Activated naive CD8-positive, alpha-beta T cell (primary cell): Measurements from ENCODE around the gene HIVEP2.
A peak's percentile ranks its signal among the peaks of the same experiment; 100 is the strongest.

ENCODE experiments used
- H3K27ac Mint-ChIP-seq: one replicate; pipeline ENCODE4 v1.8.0; 2021; ENCODE audit warnings: mixed read lengths
- H3K27me3 Mint-ChIP-seq: one replicate; pipeline ENCODE4 v1.8.0; 2021; ENCODE audit warnings: mixed read lengths
- H3K36me3 Mint-ChIP-seq: one replicate; pipeline ENCODE4 v1.8.0; 2021; ENCODE audit warnings: mixed read lengths
- H3K4me1 Mint-ChIP-seq: one replicate; pipeline ENCODE4 v1.8.0; 2021; ENCODE audit warnings: low read depth, mixed read lengths
- H3K4me3 Mint-ChIP-seq: one replicate; pipeline ENCODE4 v1.8.0; 2021; ENCODE audit warnings: mild to moderate bottlenecking, mixed read lengths
- H3K9me3 Mint-ChIP-seq: one replicate; pipeline ENCODE4 v1.8.0; 2021; ENCODE audit warnings: low read depth, mixed read lengths

HIVEP2 gene

DNA sequence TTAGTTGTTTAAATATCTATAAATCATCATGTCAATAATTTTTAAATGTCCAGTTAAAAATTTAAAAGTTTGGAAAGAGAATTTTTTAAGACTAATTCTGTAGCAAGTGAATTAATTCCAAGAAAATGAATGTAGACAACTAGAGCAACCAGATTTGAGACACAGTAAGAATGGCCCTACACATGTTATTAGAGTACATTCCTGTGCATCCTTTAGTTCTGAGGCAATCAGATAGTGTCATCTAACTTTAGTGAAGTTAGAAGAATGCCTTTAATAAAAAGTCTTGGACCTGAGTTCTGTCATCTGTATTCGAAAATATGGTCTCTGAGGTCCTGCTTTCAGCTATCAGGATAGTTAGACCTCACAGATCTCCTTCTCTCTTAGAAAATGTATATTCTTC is 63.7 kb downstream of the HIVEP2 start:
- no peaks in the 10 kb centered on the region for H3K27me3 Mint-ChIP-seq
- H3K4me1 Mint-ChIP-seq: peaks cover 87% of the 10 kb centered on the region
- H3K36me3 Mint-ChIP-seq: peaks cover 26% of the 10 kb centered on the region
- no peaks in the 10 kb centered on the region for H3K9me3 Mint-ChIP-seq
- H3K4me3 Mint-ChIP-seq: peak overlapping the region; percentile 36
- peak overlapping the region; percentile 84 for H3K27ac Mint-ChIP-seq

DNA sequence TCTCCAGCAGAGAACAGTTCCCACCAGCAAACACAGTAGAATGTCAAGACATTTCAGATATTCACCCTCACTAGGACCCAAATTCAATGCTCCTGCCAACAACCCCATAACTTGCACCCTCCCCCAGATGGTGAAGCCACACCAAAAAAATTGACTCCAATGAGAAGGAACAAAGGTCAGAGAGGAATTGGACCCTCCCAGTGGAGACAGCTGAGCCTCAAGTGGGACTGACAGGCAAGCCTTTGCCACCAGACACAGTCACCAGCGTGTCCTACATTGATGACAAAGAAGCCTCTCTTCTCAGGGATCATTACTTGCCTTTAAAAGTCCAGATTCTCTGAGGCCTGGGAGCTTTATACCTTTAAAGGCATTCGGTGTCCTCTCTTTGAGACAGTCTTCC is 64.8 kb downstream of the HIVEP2 start:
- Mint-ChIP-seq H3K4me3 (no peak overlapping the region), H3K27ac (peak overlapping the region; percentile 82), H3K36me3 (peaks cover 31% of the 10 kb centered on the region), H3K9me3 (no peaks in the 10 kb centered on the region), H3K4me1 (peaks cover 87% of the 10 kb centered on the region), H3K27me3 (no peaks in the 10 kb centered on the region)

DNA sequence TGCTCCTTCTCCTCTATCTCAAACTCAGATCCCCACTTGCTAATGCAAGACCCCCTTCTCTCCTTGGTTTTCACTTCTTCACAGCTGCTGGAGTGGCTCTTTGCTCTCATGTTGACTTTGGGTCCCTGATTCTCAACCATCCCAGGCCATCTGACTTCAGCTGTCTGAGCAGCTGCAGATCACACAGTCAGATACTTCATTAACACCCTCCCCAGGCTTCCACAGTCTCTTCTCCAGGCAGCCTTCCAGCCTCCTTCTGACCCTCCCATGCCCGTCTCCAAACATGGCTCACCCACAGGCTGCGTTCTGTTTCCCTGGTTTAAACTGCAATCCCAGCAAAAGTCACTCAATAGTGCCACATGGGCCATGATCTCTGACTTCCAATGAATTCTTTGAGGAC is 65.4 kb downstream of the HIVEP2 start:
- Mint-ChIP-seq H3K27ac (peak overlapping the region; percentile 82), H3K27me3 (no peaks in the 10 kb centered on the region), H3K36me3 (peaks cover 36% of the 10 kb centered on the region), H3K4me3 (no peak overlapping the region), H3K4me1 (peaks cover 91% of the 10 kb centered on the region), H3K9me3 (no peaks in the 10 kb centered on the region)

DNA sequence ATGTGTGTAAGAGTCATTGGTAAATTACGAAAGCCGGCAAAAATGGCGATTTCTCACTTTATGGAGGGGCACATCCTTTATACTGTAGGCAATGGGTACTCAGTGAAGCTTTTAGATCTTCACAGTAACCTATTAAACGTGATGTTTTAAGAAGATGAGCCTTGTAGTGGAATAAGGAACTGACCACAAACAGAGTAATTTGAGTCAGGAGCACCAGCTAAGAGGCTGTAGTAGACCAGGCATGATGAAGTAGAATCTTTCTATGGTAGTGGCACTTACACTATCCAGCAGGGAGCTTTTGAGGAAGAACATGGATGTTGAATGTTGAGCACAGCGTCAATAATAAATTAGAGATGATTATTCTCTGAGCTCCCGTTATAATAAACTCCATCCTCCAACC is 65.9 kb downstream of the HIVEP2 start:
- Mint-ChIP-seq H3K27me3 (no peaks in the 10 kb centered on the region), H3K9me3 (no peaks in the 10 kb centered on the region), H3K27ac (peak overlapping the region; percentile 82), H3K4me3 (no peak overlapping the region), H3K4me1 (peaks cover 91% of the 10 kb centered on the region), H3K36me3 (peaks cover 36% of the 10 kb centered on the region)

DNA sequence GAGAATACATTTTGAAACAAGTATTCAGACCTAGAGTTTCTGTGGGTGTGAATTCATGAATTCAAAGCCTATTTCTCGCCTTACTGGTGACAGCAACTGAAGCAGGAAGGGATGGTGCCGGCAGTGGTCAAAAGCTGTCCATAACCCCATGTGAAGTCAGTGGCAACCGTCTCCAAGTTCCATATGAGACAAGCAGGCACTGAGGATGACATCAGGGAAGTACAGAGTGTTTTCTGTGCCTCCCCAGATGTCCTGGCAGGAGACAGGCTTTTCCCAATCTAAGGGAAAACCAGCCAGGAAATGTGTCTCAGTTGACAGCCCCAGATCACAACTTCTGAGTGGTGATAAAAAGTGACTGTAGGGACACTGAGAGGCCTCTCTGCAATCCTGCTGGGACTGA is 66.6 kb downstream of the HIVEP2 start:
- H3K4me1 Mint-ChIP-seq: peaks cover 91% of the 10 kb centered on the region
- peak overlapping the region; percentile 64 for H3K27ac Mint-ChIP-seq
- H3K36me3 Mint-ChIP-seq: peaks cover 36% of the 10 kb centered on the region
- no peaks in the 10 kb centered on the region for H3K9me3 Mint-ChIP-seq
- H3K4me3 Mint-ChIP-seq: no peak overlapping the region
- no peaks in the 10 kb centered on the region for H3K27me3 Mint-ChIP-seq

DNA sequence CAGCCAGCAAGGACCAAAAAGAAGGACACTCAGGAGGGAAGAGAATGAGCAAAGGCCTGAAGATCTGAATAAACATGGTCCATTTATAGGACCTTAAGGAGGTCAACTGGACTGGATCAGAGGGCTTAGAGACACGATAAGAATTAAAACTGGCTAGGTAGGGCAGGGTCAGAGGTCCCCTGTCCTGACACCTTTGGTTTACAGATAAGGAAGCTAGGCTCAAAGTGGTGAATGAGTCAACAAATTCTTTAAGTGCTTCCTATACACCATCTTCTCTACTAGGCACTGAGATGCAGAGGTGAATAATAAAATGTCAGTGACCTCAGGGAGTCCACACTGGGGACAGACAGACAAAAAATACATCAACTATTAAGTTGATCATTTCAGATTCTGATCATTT is 70.3 kb downstream of the HIVEP2 start:
- H3K4me1 Mint-ChIP-seq: peaks cover 92% of the 10 kb centered on the region
- no peaks in the 10 kb centered on the region for H3K27me3 Mint-ChIP-seq
- peak overlapping the region; percentile 89 for H3K27ac Mint-ChIP-seq
- H3K36me3 Mint-ChIP-seq: peaks cover 27% of the 10 kb centered on the region
- H3K4me3 Mint-ChIP-seq: peak overlapping the region; percentile 48
- H3K9me3 Mint-ChIP-seq: no peaks in the 10 kb centered on the region

DNA sequence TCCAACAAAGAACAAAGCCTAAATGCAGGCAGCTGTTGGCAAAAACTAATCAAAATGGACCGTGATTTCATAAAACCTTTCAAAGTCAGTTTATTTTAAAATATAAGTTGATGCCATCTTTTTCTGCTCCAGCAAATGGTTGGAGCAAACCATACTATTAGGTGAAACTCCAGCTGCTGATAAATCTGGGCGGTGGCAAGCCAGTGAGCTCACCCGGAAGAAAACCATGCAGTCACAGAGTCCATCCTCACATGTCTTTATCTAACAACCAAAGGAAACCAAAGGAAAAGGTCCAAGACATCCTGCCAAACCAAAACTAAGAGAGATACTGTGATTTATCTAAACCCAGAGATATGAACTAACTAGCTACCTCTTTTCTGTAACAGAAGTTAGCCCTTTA is 72.6 kb downstream of the HIVEP2 start:
- Mint-ChIP-seq H3K4me3 (peak overlapping the region; percentile 78), H3K36me3 (peaks cover 13% of the 10 kb centered on the region), H3K27ac (peak overlapping the region; percentile 81), H3K9me3 (no peaks in the 10 kb centered on the region), H3K27me3 (no peaks in the 10 kb centered on the region), H3K4me1 (peaks cover 89% of the 10 kb centered on the region)

DNA sequence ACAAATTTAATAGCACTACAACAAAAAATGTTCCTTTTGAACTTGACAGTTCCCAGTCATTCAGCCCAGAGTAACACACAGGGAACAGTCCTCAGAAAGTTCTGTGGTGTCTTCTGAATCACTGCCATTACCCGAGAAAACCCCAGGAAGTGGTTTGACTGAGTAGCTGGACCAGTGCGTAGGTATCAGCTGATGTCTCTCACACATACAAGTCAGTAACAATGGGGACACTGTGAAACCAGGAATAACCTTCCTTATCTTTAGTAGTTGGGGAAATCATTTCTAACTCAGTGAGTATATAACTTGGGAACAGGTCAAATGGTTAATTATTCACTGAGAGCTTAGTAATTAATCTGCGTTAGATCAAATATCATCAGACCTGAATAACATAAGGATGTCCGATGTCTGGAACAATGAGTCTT is 73.1 kb downstream of the HIVEP2 start:
- Mint-ChIP-seq H3K4me3 (peak overlapping the region; percentile 78), H3K27me3 (no peaks in the 10 kb centered on the region), H3K36me3 (peaks cover 14% of the 10 kb centered on the region), H3K27ac (peak overlapping the region; percentile 81), H3K4me1 (peaks cover 89% of the 10 kb centered on the region), H3K9me3 (no peaks in the 10 kb centered on the region)

DNA sequence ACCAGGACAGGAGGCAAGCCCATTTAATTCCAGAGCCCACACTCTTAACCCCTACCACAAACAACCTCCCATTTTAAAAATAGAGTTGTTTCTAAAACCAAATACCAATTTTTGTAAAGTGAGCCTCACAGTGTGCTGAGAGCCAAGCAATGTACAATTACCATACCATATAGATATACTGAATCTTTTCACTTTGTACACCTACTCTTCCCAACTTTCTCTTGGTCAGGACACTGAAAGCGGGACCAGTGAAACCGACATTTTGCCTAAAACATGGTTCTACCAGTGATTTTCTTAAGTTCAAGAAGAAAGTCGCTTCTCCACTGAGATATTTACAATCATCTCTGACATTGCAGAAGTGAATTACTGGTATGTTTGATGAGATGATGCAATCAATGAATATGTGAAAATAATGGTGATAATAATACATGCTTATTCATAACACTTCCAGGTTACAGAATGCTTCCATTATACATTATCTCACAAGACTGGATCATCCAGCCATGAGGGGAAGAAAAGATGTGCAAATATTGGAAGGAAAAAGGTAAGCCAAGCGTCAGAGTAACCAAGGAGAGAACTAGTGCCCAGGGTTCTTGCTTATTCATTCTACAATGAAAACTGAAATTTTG is 74.1 kb downstream of the HIVEP2 start:
- Mint-ChIP-seq H3K36me3 (peaks cover 15% of the 10 kb centered on the region), H3K27me3 (no peaks in the 10 kb centered on the region), H3K27ac (peak overlapping the region; percentile 89), H3K9me3 (no peaks in the 10 kb centered on the region), H3K4me1 (peaks cover 93% of the 10 kb centered on the region), H3K4me3 (peak overlapping the region; percentile 65)

DNA sequence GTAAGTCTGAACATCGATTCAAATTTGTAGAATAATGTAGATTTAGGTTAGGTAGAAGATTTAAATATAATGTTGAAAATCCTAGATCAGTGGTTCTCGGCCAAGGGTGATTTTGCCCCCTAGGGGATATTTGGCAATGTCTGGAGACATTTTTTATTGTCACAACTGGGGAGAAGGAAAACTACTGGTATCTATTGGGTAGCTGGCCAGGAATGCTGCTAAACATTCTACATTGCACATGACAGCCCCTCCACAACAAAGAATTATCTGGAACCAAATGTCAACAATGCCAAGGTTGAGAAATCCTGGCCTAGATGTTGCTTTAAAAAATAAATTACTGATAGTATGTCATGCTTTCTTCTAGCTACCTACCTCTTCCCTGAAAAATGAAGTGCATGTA is 76.1 kb downstream of the HIVEP2 start:
- Mint-ChIP-seq H3K4me3 (no peak overlapping the region), H3K36me3 (peaks cover 8% of the 10 kb centered on the region), H3K9me3 (no peaks in the 10 kb centered on the region), H3K27me3 (no peaks in the 10 kb centered on the region), H3K4me1 (peaks cover 91% of the 10 kb centered on the region), H3K27ac (peak overlapping the region; percentile 76)

DNA sequence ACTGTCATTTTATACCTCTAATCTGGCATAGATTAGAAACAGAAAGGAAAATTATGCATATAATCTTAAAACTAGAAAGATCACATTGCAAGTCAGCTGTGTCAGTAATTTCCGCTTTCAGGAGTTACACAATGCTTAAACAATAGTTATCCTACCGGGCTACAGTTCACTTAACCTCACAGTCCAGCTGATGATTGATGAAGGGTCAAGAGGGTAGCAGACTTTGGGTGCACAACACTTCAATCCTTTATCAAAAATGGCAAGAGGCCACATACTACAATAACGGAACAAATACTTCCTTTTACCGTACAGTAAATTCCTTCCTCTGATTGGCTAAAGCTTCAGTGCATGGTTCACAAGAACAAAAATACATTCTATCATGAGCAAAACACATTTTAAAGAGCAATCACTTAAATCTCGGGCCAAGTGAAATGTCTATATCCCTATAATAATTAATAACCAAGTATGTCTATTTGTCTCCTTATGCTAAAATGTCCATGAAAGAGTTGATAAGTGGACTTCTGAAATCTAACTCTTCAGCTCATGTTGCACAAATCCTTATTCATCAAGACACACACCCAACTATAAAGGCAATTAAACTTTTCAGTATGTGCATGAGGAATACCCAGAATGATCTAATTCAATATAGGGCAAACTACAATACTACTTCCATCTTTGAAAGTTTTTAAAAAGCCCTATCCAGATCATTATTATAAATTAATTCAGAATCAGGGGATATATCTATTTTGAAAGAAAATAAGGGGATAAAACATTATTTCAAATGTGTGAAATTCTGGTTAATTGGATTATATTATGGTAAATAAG is 76.8 kb downstream of the HIVEP2 start:
- peak overlapping the region; percentile 76 for H3K27ac Mint-ChIP-seq
- peaks cover 91% of the 10 kb centered on the region for H3K4me1 Mint-ChIP-seq
- peak overlapping the region; percentile 61 for H3K4me3 Mint-ChIP-seq
- H3K36me3 Mint-ChIP-seq: peaks cover 8% of the 10 kb centered on the region
- no peaks in the 10 kb centered on the region for H3K9me3 Mint-ChIP-seq
- no peaks in the 10 kb centered on the region for H3K27me3 Mint-ChIP-seq

DNA sequence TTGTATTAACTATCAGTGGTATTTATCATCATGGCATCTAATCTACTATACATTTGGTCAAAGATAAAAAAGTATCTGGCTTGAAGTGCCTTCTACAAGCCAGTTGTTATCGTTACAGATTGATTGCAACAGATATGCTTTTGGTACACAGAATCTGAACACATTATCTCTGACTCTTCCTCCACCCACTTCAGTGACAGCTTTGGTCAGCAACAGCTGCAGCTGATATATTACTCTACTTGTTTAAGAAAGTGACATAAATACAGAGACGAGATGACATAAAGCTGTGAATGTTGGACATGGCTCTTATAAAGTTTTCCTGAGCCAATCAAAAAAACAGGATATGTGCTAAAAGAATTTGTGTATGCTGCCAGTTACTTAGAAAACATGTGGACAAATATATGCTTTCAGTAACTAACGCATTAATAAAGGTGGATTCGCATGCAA is 77.6 kb downstream of the HIVEP2 start:
- H3K36me3 Mint-ChIP-seq: peaks cover 8% of the 10 kb centered on the region
- no peaks in the 10 kb centered on the region for H3K9me3 Mint-ChIP-seq
- peak overlapping the region; percentile 59 for H3K4me3 Mint-ChIP-seq
- no peaks in the 10 kb centered on the region for H3K27me3 Mint-ChIP-seq
- H3K4me1 Mint-ChIP-seq: peaks cover 82% of the 10 kb centered on the region
- peak overlapping the region; percentile 76 for H3K27ac Mint-ChIP-seq

DNA sequence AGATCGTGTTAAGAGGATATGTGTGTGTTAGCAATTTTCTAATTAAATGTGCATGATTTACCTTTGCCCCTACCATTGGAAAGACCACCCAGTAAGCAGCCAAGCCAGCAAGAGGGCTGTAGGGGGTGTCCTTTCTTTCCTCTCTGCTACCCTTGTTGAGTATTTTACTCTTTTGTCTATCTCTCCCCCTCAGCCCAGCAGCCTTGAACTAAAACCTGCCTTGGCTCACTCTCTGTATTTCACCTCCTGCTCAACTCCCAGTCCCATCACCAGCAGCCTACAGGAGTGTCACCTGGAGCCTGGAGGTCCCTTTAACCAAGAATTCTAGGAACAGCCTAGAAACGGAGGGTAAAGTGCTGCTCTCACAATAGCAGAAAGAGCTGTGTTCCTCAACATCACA is 81.0 kb downstream of the HIVEP2 start:
- Mint-ChIP-seq H3K27me3 (no peaks in the 10 kb centered on the region), H3K27ac (peak overlapping the region; percentile 73), H3K36me3 (peaks cover 9% of the 10 kb centered on the region), H3K4me3 (peak overlapping the region; percentile 12), H3K4me1 (peaks cover 78% of the 10 kb centered on the region), H3K9me3 (no peaks in the 10 kb centered on the region)

DNA sequence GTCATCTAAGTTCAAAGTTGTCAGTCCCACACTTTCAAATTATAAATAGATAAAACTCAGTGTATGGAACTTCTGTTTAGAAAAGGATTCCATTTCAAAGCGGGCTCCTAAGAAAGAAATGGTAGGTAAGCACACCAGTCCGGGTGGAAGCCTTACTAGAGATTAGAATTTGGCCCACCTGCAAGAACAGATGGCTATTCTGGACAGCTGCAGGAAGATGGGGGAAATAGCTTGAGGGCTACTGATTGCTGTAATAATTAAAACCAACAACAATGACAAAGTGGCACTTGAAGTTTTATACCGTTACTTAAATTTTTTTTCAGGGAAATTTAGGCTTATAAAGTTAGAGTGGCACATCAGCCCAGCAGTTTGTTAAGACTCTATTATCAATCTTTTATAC is 83.3 kb downstream of the HIVEP2 start:
- Mint-ChIP-seq H3K27me3 (no peaks in the 10 kb centered on the region), H3K9me3 (no peaks in the 10 kb centered on the region), H3K4me1 (peaks cover 78% of the 10 kb centered on the region), H3K36me3 (peaks cover 7% of the 10 kb centered on the region), H3K4me3 (peak overlapping the region; percentile 13), H3K27ac (peak overlapping the region; percentile 52)

DNA sequence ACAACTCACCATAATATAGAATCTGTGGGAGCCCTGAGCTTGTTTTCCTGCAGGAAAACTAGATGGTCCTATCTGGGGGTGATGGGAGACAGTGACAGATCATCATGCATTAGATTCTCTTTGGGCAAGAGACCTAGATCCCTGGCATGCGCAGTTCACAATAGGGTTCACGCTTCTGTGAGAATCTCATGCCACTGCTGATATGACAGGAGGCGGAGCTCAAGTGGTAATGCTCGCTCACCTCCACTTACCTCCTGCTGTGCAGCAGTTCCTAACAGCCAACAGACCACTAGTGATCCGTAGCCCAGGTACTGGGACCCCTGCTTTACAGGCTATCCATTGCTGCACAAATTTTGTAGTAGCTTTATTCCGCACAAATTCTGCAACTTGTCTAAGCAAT is 84.5 kb downstream of the HIVEP2 start:
- Mint-ChIP-seq H3K9me3 (no peaks in the 10 kb centered on the region), H3K27me3 (no peaks in the 10 kb centered on the region), H3K36me3 (peaks cover 7% of the 10 kb centered on the region), H3K4me3 (no peak overlapping the region), H3K27ac (peak overlapping the region; percentile 52), H3K4me1 (peaks cover 78% of the 10 kb centered on the region)
